Hypothalamus (tissue), 51 donors: ENCODE measurements around the gene DRG2.

ENCODE experiments used
- DNase-seq, 51 donors: peaks; one replicate each; lab custom pipeline; 2025; lab: John Stamatoyannopoulos, UW

DRG2 gene, protein sequence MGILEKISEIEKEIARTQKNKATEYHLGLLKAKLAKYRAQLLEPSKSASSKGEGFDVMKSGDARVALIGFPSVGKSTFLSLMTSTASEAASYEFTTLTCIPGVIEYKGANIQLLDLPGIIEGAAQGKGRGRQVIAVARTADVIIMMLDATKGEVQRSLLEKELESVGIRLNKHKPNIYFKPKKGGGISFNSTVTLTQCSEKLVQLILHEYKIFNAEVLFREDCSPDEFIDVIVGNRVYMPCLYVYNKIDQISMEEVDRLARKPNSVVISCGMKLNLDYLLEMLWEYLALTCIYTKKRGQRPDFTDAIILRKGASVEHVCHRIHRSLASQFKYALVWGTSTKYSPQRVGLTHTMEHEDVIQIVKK

DNA sequence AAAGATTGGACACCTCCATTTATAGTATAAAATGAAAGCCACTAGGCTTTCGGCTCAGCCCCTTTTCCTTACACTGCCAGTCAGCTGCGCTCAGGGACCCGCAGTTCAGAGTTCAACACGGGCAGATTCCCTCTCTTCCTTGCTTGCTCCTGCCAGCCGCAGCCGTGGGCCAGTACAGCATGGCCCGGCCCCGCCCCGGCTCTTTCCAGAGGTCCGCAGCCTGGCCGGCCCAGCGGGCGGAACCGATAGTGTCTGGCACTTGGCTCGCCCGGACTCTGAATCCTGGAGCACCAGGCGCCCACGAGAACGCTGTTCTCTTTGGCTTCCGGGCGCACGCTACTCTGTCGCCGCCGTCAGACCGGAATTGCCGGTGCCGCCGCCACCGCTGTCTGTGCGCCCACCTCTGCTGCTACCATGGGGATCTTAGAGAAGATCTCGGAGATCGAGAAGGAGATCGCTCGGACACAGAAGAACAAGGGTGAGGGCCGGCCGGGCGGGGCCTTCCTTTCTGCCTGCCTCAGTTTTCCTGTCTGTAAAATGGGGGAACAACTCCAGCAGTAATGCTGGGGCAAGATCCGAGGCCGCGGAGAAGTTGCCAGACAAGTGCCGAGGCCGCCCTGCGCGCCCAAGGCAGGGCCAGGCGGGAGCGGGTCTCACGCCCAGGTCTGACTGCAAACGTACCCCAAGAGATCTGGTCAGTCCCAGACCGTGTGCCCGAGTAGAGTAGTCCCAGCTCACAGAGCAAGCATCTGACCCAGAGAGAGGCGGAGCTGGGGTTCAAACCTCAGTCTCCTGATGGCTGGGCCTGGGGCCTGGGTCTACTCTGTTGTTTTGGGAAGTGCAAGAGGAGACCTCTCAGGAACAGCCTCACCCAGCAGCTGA is at the start of gene DRG2:
Gene DRG2 (plus strand): TSS at position 339 of the 882 bp plus-strand sequence. CDS start 76 bp downstream, at position 415.
- peak; percentile 27 to 92 (median 82) for DNase-seq

DNA sequence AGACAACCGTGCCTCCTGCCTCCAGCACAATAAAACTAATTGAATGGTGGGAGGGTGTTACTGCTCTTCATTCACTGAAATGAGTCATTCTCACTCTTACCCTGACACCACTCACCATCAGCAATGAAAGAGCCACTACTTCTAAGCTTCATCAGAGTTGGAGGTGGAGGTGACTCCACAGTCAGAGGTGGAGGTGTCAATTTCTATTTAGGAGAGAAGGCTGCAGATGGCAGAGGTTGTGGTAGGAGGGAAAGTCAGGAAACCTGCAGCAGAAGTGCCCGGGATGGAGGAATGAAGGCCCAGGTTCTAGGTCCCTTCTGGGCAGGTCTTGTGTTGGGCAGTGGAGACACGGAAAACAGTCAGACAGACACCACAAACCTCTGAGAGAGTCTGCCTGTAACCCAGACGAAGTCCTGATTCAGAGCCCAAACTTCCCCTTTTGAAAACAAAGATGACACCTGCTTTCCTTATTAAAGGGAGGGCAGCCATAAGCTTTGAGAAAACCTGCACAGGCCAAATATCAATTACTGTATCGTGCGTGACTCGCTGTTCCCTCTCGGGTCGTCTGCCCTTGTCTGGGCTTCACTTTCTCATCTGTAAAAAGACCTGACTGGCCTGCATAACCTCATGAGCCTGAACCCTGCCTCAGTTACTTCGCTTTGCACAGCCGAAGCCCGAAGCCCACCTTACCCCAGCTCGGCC is 49.4 kb upstream of the DRG2 start:
- peak in 2 of 51 donors; percentile 53 to 65 for DNase-seq

DNA sequence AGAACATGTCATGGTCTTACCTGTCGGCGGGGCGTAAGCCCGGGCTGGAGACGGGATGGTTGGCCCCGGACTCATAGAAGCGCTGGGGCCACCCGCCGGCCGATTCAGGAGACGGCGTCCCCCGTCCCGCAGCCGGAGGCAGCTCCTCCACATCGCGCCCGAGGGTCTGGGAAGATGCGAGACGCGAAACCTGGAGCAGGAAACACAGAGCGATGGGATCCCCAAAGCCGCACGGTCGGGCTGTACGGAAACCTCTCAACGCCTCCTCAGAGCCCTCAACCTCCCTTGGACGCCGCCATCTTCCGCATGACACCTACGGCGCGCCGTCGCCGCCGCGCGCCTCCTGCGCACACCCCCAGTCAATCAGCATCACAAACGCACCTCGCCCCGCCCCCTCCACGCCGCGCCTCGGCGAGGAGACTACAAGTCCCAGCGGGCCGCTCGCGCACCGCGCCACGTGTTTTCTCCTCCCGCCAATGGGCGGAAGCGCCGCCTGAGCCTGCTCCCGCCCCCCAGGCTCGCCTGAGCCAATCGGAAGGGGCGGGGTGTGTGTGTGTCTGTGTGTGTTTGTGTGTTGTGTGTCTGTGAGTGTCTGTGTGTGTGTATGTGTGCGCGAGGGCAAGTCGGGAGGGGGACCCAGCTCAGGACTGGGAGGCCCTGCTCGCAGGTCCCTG is 48.8 kb upstream of the DRG2 start, which contains the start of the genes ATPAF2 and GID4:
Gene ATPAF2 (minus strand): TSS at position 308 of the 674 bp plus-strand sequence. CDS start 155 bp downstream, at position 153.
Gene GID4 (plus strand): TSS at position 548 of the 674 bp plus-strand sequence. CDS start 57 bp downstream, at position 605.
- peak; percentile 63 to 99 (median 98) for DNase-seq

DNA sequence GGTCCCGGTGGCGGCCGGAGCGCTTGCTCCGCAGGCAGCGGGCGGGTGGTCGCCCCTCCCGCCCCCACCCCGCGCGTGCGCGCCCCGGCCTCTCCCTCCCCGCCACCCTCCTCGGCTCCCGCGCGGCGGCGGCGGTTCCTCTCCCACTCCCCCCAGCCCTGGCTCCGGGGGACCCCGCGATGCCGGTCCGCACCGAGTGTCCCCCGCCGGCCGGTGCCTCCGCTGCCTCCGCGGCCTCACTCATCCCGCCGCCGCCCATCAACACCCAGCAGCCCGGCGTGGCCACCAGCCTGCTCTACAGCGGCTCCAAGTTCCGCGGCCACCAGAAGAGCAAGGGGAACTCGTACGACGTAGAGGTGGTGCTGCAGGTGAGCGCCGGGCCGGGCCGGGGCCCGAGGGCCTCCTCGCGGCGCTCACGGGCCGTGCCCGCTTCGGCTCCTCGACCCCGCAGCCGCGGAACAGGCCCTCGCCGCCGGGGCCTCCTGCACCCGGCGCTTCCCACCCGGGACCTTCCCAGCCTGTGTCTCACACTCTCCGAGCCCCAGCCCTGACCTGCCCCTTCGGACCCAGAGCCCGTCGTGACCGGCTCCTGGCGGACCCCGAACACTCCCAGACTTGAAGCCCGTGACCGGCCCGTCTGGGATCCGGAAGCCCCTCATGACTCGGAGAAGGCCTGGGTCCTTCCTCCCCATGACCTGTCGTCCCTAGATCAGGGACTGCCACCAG is 48.0 kb upstream of the DRG2 start:
- peak in 2 of 51 donors; percentile 86 to 87 for DNase-seq

DNA sequence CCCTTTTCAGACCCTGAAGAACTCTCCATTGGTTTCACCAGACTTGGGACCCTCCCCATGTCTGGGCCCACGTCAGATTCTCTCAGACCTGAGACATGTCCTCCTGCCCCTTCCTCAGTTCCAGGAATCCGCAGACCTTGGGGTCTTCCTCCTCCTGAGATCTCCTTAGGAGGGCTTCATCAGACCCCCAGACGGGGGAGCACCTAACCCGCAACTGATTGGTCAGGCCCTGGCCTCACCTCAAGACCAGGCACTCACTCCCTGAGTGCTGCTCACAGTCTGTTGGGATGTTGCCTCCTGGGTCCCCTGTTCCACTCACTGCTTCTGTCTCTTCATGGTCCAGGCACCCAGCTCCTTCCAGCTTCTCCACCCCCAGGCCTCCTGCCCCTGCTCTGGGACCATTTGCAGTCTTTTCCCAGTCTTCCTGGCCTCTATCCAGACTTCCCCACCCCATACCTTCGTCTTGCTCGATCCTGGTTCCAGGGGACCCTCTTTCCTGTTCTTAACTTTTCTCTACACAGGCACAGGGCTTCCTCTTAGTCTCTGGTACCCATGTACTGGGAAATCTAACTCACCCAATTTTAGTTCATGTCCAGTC is 47.4 kb upstream of the DRG2 start:
- no peak for DNase-seq

DNA sequence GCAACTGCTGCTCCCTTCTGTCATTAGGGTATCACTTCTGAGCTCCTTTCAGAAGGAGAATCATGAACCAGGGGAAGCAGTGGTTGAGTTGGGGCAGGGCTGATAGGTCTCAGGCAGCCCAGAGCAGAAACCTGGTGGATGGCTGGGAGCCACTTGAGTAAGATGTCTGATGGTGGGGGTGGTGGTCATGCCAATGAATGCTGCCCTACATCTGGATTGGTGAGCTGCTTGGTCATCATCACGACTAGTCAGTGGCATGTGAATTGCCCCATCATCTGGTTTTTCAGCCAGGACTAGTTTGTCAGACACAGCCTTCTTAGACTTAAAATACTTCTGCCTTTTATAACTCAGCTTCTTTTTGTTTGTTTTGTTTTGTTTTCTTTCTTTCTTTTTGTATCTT is 46.0 kb upstream of the DRG2 start:
- no peak for DNase-seq

DNA sequence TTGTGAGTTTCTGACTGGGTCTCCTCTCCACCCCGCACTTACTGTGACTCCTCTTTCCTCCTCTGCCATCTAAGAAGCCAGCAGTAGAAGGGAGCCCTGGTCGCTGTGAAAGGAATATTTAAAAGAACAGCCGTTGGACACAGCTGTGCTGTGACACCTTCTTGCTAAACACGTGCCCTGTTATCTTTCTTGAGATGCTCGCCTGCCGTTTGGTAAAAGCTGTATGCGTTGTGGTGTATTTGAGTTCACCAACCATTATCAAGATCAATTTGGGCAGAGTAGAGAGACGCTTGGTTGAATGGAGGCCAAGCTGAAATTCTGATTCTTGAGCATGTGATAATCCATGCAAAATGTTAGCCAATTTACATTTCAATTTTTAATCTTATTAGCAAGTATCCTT is 44.8 kb upstream of the DRG2 start:
- DNase-seq, result no peak

DNA sequence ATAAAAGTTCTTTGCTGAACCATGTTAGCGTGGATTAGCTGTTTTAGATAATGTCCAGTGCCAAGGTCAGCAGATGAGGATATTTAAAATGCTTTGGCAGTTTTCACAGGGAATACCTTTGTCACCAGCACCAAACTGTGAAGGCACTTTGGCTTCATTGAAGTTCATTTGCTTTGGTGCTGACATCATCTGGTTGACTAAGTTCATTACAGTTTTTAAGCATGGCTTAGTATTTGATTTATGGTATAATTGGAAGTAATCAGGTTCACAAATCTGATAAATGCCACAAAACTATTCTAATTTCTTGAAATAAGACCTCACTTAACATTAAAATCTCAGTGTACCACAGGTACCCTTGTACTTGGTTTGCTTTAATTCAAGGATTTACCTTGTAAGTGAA is 44.3 kb upstream of the DRG2 start:
- no peak for DNase-seq

DNA sequence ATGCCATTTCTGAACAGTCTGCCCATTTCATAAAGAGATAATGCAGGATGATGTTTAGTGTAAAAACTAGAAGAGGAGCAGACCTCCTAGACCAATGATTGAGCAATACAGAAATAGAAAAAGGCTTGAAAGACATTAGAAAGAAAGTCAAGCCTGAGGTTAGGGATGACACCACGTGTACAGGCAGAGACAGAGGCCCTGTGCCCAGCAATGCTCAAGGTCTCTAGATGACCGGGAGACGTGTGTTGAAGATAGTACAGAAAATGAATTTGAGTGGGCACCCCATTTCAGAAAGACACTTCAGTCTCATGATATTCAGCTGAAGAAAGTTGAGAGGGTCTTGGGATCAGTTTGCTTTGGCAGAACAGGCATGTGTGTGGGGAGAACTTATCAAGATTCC is 43.1 kb upstream of the DRG2 start:
- DNase-seq, result no peak

DNA sequence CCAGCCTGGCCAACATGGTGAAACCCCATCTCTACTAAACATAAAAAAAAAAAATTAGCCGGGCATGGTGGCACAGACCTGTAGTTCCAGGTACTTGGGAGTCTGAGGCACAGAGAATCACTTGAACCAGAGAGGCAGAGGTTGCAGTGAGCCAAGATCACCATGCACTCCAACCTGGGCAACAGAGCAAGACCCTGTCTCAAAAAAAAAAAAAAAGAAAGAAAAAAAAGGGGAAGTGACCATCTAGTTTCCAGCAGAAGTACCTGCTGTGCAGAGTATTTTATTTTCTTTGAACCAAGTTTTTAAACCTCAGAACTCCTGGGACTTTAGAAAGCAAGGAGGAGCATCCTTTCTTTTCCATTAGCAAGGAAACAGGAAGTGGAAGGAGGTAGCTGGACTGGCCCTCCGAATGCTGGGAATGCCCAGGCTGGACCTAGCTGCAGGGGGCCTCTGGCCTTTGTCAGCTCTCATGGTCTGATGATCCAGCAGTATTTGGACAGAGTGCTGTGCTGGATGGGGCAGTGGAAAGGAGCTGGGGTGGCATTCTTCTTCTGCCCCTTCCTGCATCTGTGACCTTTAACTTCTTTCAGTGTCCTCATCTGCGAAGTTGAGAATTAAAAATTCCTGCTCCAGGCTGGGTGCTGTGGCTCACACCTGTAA is 41.9 kb upstream of the DRG2 start:
- no peak for DNase-seq

DNA sequence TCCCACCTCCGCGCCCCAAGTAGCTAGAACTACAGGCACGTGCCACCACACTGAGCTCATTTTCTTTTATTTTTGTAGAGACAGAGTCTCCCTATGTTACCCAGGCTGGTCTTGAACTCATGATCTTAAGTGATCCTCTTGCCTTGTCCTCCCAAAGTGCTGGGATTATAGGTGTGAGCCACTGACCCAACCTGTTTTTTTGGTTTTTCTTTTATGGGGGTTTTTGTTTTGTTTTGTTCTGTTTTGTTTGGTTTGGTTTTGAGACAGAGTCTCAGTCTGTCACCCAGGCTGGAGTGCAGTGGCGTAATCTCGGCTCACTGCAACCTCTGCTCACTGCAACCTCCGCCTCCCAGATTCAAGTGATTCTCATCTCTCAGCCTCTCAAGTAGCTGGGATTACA is 32.2 kb upstream of the DRG2 start:
- no peak for DNase-seq

DNA sequence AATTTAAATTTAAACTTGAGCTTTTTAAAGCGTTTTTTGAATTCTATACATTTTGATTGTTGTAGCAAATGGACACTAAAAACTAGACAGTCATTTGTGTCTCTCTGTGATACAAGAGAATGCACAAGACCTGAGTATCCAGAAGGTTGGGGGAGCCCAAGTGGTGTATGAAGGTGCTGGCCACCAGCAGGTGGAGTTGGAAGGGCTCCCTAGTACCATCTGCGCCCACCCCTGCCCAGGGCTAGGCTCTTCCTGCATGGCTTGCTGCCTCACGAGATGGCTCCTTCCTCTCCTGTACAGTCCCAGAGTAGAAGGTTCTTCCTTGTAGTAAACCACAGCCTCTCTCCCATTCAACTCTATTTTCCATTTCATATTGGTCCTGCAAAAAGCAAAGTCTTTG is 31.5 kb upstream of the DRG2 start:
- no peak for DNase-seq

DNA sequence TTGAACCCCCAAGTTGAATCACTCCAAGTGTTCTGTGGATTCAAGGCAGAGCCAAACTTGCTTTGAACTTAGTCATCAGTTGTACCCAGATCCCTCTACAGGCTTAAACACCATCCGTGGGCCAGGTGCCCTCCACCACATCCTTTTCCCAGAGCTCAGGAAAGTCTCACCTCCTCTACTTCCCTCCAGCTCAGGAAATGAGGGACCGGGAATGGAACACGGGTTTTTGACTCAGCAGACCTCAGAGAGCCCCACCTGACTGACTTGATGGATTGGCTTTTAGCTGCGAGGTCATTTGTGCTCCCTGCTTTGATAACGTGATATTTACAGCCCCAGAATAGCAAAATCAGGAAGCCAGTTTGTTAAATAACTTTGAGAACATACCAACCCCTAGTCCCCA is 28.5 kb upstream of the DRG2 start:
- DNase-seq, result no peak

DNA sequence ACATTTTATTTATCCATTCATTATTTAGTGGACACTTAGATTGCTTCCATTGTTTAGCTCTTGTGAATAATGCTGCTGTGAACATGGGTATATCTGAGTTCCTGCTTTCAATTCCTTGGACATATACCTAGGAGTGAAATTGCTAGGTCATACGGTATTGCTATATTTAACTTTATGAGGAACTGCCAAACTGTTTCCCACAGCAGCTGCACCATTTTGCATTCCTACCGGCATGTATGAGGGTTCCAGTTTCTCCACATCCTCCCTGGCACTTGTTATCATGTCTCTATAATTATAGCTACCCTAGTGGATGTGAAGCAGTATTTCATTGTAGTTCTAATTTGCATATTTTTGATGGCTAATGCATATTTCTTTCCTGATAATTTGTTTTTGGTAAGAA is 23.7 kb upstream of the DRG2 start:
- DNase-seq, result no peak

DNA sequence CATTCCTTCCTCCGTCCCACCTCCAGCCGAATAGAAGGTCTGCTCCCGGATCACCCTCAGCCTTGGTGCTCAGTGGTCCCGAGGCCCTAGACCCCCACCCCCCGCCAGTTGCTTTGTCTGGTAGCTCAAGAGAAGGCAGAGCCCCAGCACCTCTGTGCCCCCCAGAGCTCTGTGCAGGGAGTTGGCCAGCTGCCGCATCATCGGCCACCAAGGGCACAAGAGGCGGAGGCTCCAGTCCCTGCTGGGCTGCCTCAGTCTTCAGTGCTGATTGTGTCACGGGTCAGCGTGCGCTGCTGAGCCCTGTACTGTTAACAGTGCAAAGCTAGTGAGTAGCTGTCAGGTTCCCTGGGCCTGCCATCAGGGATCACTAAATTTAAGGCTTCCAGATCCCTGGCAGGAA is 22.2 kb upstream of the DRG2 start:
- DNase-seq, result no peak

DNA sequence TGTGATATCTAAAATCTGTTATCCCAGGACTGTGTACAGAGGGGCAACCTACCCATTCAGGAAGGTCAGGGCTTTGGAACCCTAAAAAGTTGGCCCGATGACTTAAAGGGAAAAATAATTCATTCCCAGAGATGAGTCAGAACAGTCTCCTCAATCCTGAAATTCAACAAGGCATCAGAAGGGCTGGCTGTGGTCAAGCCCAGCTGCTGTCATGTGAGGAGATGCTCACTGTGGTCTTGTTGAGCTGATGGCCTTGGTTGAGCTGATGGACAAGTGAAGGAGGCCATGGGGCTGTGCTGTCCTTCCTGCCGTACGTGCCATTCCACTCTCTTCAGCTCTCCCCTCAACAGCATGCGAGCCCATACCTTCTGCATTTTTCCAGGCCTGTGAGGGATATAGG is 20.9 kb upstream of the DRG2 start:
- DNase-seq, result no peak

DNA sequence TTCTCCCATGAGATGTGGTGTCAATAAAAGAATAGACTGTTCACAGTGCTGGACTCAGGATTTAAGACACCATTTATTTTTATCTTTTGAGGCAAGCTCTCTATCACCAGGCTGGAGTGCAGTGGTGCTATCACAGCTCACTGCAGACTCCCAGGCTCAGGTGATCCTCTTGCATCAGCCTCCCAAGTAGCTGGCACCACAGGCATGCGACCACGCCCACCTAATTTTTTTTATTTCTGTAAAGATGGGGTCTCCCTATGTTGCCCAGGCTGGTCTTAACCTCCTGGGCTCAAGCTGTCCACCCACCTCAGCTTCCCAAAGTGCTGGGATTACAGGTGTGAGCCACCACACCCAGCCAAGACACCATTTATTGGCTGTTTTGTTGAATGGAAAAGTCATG is 18.6 kb upstream of the DRG2 start:
- DNase-seq, result no peak

DNA sequence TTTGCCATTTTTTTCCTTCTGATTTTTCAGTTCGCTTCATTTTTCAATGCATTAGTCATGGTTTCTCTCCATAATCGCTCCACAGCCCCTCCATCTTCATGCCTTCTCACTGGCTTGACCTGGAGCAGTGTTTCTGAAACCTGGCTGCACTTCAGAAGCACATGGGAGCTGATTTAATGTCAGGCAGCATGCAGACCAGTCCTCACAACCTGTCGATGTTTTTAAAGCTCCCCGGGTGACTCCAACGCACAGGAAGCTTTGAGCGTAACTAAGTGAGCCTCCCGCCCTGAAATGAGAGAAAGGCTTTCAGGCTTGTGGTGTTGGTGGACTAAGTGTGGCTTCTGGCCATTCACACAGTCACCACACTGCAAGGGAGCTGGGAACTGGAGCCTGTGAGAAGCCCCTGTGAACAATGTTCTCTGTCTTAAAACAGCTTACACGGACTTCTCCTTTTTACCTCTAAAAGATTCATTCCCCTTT is 16.8 kb upstream of the DRG2 start:
- no peak for DNase-seq

DNA sequence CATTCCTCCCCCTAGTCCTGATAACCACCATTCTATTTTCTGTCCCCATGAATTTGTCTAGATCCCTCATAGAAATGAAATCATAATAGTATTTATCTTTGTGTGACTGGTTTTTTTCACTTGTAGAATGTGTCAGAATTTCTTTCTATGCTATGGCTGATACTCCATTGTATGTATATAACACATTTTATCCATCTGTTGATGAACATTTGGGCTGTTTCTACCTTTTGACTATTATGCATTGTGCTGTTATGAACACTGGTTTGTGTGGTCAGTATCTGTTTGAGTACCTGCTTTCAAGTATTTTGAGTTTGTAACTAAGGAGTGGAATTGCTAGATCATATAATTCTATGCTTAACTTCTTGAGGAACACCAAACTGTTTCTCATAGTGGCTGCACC is 16.0 kb upstream of the DRG2 start:
- no peak for DNase-seq
